DMS153 treated with DMSO at 0.1 percent for 48 hours (cell line): ENCODE measurements around the gene GPATCH3.
"Not testable (repeated sequence)": the region's sequence is repeated elsewhere in the genome, so short reads cannot be mapped to it uniquely, and the experiment has no call there.

ENCODE experiments used
- DNase-seq: peaks from one replicate; lab custom pipeline; 2025; ENCODE audit not compliant: unreplicated experiment; lab: John Stamatoyannopoulos, UW

The GPATCH3 gene

GRCh38 chr1:26874896-26875295 is 25.4 kb downstream of the GPATCH3 start:
- DNase-seq: no peak

- not testable (repeated sequence) for DNase-seq
Measured at GRCh38 chr1:26873097-26873496, 27.2 kb downstream of the GPATCH3 start.

GRCh38 chr1:26864610-26865480 is 35.4 kb downstream of the GPATCH3 start:
- DNase-seq: peak; percentile 100

GRCh38 chr1:26863685-26864077 is 36.6 kb downstream of the GPATCH3 start:
- DNase-seq: no peak

GRCh38 chr1:26862781-26863684 is 37.2 kb downstream of the GPATCH3 start, which contains the start of gene SFN:
TSS of gene SFN (plus strand) at chr1:26863149. CDS start at chr1:26863213, 64 bp downstream.
- DNase-seq: peak; percentile 99

- peak; percentile 8 for DNase-seq
Measured at GRCh38 chr1:26861889-26862378, 38.3 kb downstream of the GPATCH3 start.

GRCh38 chr1:26861286-26861701 is 39.0 kb downstream of the GPATCH3 start:
- DNase-seq: no peak

- no peak for DNase-seq
Measured at GRCh38 chr1:26858891-26859640, 41.2 kb downstream of the GPATCH3 start.

- DNase-seq: no peak
Measured at GRCh38 chr1:26858160-26858559, 42.1 kb downstream of the GPATCH3 start.

- no peak for DNase-seq
Measured at GRCh38 chr1:26857473-26858060, 42.7 kb downstream of the GPATCH3 start.

- no peak for DNase-seq
Measured at GRCh38 chr1:26856604-26857469, 43.4 kb downstream of the GPATCH3 start.

- no peak for DNase-seq
Measured at GRCh38 chr1:26856181-26856580, 44.1 kb downstream of the GPATCH3 start.

- DNase-seq: no peak
Measured at GRCh38 chr1:26855636-26856035, 44.6 kb downstream of the GPATCH3 start.

GRCh38 chr1:26854906-26855305 is 45.4 kb downstream of the GPATCH3 start:
- DNase-seq: no peak

GRCh38 chr1:26853600-26853999 is 46.7 kb downstream of the GPATCH3 start:
- no peak for DNase-seq

GRCh38 chr1:26853156-26853555 is 47.1 kb downstream of the GPATCH3 start:
- peak; percentile 92 for DNase-seq

GRCh38 chr1:26852701-26853100 is 47.6 kb downstream of the GPATCH3 start:
- no peak for DNase-seq

GRCh38 chr1:26851106-26851684 is 49.1 kb downstream of the GPATCH3 start:
- no peak for DNase-seq
